RCC 7860 (cell line): ENCODE data around the gene NXPH1.

Source experiments
- DNase-seq: peaks from one replicate; pipeline ENCODE4 v3.0.0-alpha.2; 2015; ENCODE audit warnings: low spot score
- FAIRE-seq: peaks from 2 replicates; lab custom pipeline; 2012; peaks lifted over from hg19 to GRCh38; lab: Jason Lieb, UNC

The NXPH1 gene

DNA sequence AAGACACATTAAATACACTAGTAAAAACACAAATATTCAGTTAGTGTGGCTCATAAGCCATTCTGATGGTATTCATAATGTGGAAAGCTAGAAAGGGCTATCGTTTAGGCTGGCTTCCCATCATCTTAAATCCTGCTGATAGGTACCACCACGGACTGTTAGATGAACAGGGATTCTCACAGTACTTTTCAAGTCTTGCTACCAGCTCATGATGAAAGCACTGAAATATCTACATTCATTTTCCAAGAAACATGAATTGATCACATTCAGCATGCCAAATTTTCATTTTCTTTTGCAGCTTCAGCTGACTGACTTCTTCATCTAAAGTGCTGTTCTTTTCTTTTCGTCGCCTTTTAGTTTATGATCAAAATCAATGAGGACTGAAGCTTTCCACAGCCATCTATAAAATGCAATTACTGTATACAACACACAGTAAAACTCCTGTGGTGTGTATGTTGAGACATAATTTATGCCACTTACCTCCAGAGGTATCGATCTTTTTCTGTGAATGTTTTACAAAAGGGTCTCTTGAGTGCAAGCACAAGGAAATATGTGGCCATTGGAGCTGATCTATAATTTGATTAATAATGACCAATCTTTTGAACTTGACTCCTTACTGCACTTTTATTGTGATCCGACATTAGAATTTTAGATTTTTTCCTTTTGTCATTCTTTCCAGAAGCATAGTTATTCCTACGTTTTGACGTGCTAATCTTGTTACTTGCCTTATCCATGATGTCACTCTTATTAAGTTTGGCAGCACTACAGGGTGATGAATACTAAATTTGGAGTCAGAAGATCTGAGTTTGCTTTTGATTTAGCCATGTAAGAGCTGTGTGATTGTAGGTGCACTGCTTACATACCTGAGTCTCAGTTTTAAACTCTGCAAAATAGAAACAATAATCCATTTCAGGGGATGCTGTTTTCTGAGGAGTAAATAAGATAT lies 58.4 kb downstream of the NXPH1 start:
- DNase-seq (no peak), FAIRE-seq (no peak)

DNA sequence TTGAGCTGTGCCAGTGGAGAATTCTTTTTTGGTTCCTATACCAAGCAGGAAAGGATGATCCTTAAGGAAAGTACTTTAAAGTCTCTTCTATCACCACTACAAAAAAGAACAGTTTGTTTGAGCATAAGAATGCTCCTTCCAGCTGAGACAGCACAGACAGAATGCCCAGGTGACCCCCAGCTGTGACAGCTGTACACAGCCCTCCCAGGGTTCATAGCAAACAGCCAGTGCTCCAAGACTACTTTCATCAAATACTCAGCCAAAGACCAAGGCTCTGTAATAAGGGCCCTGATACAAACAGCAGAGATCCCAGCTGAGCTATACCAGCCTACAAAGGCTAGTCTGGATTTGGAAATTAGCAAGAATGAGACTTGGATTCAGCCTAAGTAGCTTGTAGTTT lies 65.7 kb downstream of the NXPH1 start:
- no peak for DNase-seq
- no peak for FAIRE-seq

DNA sequence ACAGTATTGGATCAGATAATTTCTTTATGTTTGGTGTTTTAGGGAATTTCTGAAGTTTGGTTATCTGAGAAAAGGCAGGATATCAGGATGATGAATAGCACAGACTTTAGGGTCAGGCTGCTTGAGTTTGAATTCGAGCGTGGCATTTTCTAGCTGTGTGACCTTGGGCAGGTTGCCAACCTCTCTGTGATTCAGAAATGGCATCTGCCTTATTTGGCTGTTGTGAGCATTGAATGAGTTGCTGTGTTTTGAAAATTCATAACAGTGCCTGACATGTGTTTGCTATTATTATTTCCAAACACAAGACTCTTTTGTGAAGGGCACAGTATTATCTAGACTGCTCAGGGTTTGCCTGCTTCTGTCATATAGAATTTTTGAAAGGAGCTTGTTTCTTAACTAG lies 66.9 kb downstream of the NXPH1 start:
- DNase-seq (no peak), FAIRE-seq (no peak)

DNA sequence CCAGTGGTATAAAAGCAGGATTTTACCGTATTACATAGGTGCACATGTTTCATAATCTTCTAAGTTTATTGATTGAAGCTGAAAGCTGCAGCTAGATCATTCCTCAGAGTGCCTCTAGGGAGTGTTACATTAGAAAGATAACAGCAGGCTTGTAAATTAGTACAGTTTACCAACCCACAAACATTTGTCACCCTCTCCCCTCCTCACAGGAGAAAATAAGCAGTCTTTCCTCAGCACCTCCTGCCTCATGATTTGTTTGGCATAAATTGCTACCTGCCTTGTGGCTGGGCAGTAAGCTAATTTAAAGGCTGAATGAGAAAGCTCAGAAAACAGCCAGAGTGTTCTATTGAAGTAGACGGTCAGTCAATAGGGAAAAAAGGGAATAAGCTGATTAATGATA lies 74.2 kb downstream of the NXPH1 start:
- no peak for FAIRE-seq
- no peak for DNase-seq

DNA sequence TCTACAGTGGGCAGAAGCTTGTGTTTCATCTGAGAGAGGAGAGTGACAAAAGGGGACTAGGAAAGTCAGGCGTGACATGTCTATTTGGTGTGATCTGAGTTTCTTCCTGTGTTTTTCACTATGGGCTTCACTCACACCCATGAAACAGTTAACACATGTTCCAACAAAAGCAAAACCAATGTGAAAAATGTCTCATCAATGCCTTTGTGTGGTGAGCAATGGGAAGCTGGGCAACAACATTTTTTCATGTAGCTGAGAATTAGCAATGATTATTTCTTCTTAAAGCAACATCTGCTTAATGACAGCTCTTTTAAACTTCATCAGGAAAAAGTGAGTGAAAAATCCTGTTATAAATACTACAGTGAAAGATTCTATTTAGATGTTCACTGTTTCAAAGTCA lies 76.2 kb downstream of the NXPH1 start:
- FAIRE-seq (no peak), DNase-seq (no peak)

DNA sequence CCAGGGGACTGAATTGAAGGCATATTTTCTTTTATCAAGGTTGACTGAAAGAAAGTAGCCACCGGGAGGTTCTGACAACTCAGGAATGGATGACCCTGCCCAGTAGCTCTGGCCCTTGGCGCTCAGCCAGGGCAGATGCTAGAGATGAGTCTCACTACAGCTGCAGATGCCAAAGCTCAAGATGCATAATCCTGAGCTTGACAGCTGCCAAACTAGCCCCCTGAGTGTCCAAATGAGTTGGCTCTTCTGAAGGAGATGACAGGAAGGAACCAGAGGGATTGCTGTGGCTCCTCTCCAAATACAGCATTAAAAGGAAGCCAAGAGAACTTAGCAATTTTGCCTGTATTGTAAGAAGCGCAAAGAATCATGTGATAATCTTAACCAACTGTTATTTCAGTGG lies 78.4 kb downstream of the NXPH1 start:
- no peak for DNase-seq
- no peak for FAIRE-seq

DNA sequence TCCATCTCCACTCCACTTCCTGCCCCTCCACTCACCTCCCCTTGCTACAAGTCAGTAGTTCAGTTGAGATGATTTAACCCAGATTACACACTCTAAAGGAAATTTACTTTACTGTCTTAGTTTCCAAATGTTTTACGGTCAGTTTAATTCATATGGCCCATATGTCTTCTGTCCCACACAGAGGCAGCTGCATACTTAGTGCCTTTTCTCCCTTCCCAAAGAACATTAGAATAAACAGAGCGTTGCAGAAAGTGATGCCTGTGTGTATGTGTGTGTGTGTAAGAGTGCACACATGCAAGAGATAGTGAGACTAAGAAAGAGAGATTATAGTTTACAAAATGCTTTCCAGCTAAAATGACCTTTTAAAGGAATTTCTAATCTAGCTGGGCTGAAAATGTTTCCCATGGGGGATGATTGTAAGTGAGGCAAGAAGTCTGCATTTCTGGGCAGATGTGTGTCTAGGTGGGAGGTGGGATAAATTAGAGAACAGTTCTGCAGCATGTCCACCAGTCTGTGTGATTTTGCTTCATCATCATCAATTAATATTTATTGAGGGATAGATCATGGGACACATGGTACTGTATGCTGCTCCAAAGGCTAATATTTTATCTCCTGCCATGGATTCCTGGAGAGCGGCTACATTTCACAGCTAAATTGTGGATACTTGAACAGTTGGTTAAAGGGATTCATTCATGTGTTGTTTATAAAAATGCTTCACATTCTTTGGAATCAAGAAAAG lies 81.5 kb downstream of the NXPH1 start:
- FAIRE-seq (no peak), DNase-seq (no peak)

DNA sequence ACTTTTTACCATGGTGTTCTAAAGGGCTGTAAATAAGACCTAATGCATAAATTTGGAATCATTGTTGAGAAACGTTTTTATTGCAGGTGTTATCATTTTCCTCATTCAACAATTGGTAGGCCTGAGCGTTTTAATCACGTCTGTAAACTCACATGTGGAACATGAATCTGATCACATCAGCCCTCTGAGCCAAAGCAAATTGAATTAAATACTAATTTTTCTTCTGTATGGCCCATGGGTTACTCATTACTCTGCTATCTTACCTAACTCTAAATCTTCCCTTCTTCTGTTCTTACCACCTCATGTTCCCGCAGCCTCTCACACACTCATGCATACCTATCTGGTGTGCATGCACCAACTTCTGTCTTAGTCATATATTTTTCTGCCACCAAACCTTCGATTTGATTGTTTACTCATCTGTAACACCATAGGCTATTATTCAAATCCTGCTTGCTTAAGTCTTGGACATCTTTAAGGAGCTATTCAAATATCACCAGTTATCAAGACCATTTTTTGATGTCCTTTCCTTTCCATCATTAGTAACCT lies 82.3 kb downstream of the NXPH1 start:
- DNase-seq (no peak), FAIRE-seq (no peak)

DNA sequence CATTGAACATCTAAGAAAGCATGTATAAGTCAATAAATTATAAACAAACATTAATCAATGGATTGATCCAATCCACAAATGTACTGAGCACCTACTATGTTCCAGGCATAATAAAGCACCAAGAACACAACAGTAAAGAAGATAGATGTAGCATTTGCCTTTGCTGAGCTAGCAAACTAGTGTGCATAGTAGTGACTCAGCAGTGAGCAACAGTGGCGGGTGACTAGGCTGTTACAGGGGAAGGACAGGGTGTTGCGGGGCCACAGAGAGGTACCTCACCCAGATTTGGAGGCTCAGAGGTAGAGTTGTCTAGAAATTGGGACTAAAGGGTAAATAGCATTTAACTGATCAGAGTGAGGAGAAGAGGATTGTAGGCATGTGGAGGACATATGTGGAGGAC lies 83.6 kb downstream of the NXPH1 start:
- DNase-seq (no peak), FAIRE-seq (no peak)

DNA sequence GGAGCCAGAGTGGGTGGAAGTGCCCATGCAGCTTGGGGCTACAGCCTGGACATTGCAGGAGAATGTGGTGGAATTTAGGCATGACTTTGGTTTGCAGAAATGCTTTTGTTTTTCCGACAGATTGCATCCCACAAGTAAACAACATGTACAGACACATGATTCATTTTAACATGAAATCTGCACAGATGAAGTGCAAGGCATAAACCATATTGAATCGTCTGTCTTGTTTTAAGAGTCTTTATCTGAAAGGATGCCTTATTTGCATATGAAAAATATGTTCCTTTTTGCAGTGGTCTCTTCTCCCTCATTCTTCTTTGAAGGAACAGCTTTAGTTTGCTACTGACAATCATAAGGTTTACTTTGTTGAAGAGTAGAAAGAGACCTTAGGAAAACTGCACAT lies 94.9 kb downstream of the NXPH1 start:
- no peak for DNase-seq
- FAIRE-seq, result no peak

DNA sequence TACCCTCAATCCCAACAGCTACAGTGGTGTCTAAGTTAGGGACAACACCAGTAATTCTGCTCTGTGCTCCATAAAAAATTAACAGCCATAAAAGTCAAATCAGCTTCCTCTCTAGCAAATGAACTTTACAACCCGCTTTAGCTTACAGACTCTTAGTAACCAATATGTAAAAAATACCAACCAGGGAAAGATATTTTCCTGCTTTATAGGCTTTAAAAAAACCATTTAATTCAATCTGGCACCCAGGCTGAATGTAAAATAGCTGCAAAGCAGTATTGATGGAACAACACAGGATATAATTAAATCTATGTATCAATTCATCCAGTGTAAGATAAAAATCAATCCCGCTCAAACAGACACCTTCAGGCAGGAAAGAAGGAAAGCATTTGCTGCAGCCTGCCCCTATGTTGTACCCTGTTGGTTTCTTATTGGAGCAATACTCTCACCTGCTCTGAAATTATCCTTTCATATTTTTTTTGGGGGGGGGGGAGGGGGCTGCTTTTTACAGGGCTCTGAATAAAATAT lies 98.6 kb downstream of the NXPH1 start:
- FAIRE-seq (no peak), DNase-seq (no peak)

DNA sequence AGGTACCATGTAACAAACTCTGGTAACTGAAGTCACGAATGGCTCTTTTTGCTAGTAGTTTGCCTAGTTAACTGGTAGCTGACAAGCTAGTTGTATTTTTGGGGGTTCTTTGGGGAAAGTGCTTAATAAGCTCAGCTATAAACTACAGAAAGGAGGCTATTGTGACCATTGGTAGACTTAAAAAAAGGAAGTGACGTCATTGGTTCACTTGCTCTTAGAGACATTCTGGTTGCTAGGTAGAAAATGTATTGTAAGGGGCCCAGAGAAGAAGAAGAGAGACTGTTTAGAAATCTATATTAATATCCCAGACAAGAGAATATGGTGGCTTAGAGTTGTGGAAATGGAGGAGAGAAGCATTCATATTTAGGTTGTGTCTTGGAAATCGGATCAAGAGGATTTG lies 103.0 kb downstream of the NXPH1 start:
- FAIRE-seq, result no peak
- DNase-seq, result no peak

DNA sequence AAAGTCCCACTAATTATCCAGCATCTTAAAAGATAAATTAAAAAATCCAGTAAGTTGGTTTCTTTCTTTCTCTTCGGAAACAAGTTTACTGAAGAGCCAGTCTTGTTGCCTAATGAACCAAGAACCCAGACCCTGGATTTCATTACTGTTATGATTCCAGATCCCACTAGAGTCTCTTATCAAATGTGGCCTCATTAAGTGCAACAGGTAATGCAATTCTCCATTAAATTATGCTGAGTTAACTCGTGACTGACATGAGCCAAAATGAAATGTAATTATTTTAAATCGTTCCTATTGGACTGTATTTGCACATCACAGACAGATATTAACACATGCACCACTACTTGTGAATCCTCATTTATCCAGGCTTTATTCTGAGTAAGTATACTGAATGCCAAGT lies 115.6 kb downstream of the NXPH1 start:
- DNase-seq (no peak), FAIRE-seq (no peak)

DNA sequence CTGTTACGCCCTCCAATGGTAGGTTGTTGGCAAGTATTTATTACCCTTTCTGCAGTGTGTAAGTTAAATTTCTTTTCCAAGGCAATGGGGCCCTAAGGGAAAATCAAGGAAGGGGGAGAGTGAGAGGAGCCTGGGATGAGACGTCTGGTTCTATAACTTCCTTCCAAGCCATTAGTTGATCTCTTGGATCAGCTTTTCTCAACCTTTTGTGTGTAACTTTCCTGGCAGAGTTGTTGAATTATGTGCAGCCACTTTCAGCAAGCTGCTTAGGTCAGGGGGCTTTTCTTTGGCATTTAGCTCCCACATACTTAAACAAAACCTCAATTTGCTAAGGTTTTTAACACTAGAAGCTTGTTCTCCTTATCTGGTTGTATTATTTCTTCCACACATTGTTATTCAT lies 127.1 kb downstream of the NXPH1 start:
- FAIRE-seq (no peak), DNase-seq (no peak)

DNA sequence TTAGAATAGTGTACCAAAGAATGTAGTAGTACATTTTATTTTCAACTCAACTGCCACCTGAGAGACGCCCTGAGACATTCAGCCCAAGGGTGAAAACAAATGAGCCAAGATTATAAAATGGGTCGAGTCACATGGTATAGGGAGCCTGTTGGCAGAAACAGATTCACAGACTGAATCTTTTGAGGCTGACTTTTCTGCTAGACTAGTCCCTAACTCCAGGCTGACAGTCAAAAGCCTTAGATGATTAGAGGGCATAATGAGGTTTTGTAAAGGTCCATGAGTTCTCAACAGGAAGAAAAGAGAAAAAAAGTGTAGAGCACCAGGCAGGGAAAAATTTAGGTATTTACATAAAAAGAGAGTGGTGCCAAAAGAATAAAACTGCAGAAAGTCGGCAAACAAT lies 128.0 kb downstream of the NXPH1 start:
- FAIRE-seq (no peak), DNase-seq (no peak)

DNA sequence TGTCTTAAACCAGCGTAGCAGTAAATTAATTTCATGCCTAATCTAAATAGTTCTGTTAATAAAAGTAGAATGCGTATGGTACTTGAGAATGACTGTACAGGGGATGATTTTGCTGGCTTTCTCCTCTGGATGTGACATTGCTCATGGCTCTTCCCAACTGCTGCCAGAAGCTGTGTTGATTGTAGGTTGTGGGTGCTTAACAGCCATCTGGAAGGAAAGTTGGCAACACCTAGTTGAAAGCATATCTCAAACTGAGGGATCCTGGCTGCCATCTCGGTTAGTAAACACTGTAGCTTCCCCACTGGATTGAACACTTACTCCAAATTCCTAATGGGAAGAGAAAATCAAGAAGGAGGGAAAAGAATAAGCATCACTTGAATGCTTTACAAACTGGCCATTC lies 130.9 kb downstream of the NXPH1 start:
- DNase-seq, result no peak
- FAIRE-seq, result no peak

DNA sequence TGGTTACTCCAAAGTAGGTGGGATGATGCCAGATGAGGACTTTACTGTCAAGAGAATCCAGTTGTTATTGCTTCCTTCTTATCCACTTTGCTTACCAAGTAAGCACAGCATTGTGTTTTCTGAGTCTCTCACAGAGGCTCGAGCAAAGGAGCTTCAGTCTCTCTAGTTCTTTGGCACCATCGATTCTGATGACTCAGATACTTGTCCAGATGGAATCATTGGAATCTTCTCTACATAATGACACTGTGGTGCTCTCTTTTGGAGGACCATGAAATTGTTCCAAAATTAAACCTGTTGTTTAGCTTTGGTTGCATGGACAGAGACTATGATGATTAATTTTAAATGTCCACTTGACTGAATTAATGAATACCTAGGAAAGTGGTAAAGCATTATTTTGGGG lies 132.6 kb downstream of the NXPH1 start:
- DNase-seq (no peak), FAIRE-seq (no peak)

DNA sequence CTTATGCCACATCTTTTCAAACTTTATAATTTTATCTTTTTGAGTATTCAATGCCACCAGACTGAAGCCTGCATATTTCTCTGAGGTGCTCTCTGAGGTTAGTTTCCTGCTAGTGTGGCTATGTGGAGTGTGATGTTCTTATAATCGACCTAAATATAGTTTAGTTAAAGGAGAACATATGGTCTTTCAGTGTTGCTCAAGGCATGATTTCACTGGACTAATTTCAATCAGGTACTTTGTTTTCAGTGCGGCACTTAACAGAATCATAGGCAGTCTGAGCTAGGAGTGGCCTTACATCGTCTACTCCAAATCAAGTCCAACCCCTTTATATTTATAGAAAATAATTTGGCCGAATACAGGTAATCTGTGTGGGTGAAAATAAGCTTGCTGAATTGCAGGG lies 134.2 kb downstream of the NXPH1 start:
- no peak for FAIRE-seq

DNA sequence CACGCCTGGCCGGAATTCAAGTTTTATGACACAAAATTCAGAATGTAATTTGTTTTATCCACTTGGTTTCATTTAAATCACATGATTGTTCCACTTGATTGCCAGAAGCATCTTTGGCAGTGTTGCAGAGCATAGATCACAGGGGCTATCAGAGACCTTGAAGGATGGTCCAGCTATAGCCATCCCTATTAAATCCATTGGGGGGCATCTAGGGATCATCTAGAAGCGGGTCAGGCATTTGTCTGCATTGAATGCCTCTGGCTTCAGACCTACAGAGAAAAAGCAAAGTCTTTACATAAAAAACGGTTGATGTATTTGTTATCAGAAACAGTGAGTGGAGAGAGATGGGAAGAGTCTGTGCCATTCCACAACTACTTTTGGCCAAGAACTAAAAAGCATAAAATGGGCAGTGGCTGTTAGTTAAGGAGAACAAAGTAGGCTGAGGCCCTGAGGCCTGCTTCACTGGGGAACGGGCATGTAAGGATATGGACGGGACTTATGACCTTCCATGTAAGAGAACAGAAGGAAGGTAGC lies 146.3 kb downstream of the NXPH1 start:
- FAIRE-seq, result no peak
- DNase-seq, result no peak

More for the DNA sequence above, 134.2 kb downstream of the NXPH1 start:
- DNase-seq, result no peak

DNA sequence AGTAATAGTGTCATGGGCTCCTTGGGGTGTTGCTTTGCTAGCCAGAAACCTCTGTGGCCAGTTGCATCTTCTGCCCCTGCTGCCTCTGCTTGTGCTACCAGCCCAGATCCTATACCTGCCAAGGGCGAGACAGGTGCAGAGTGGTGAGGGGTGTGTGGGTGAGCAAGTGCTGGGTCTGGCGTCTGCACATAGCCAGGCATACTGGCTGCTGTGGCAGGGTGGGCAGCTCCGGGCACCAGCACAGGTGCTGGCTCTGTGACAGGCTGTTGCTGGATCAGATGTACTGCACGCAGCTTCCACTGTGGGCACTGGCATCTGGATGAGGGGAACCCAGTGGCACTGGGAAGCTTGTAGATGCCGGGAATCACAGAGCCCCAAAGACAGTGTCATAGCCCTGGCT lies 148.4 kb downstream of the NXPH1 start:
- FAIRE-seq (no peak), DNase-seq (no peak)

DNA sequence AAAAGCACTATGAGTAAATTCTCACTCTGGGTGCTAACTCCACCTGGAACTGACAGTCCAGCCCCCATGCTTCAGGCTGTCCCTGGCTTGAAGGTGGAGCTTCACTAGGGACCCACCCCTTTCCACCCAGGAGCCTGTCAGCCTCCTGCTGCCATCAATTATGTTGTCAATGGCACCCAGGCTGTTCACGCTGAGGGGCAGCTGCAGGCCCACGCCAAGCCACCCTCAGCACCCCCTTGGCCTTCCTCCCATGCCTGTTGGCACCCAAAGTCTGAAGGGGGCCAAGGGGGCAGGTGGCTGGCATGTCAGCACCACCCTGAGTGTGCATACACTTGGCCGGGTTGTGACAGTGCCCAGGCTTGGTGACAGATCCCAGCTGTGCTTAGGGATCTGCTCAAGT lies 149.3 kb downstream of the NXPH1 start:
- no peak for DNase-seq
- no peak for FAIRE-seq
